ENCODE measurements around the gene SMPD2.
"Not testable (repeated sequence)": the region's sequence is repeated elsewhere in the genome, so short reads cannot be mapped to it uniquely, and the experiment has no call there.

The SMPD2 gene

DNA sequence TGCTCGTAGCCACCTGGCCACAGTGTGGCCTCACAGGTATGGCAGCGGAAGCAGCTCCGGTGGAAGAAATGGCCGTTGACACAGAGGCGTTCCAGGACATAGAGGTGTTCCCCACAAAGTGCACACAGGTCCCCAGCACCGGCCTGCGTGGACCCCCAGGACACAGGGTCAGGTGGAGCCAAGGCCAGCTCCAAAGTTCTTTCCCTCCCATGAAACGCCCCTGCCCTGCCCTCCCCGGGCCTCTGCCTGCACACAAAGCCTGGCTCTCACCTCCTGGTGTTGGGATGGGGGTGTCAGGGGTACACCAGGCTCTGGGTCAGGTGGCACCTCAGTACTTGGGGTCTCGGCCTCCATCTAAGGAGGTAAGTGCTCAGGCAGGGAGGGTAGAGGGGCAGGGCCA lies 6.6 kb downstream of the SMPD2 start:
- DNase-seq: no peak

DNA sequence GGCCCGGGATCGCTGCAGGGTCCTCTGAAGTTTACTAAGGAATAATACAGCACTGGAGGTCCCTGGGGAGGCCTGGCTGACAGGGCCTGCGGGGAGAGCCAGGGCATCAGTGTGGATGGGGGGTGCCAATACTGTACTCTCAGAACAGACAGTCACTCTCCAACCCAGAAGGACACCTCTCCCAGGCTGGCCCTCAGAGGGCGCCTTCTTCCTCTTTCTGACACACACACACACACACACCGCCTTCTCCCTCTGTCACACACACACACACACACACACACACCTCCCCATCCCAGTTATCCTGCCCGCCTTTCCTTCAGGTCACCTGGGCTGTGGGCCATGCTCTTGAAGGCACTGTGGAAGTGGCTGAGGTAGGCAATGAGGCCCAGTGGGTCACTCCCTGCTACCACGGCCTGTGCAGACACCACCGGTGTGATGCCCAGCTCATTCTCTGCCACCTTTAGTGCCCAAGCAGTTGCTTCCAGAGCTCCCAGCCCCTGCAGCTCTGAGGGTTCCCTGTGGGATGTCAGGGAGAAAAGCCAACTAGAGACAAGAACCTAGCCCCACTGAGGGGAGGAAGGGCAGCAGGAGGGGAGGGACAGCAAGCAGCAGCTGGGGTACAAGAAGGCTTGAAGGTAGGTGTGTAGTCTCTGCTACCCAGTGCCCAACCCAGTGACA lies 7.5 kb downstream of the SMPD2 start:
- no peak for DNase-seq

GRCh38 chr6:109448615-109449014 lies 8.1 kb downstream of the SMPD2 start:
- DNase-seq: no peak

- DNase-seq: no peak
Observed at GRCh38 chr6:109449064-109449794, 8.7 kb downstream of the SMPD2 start.

DNA sequence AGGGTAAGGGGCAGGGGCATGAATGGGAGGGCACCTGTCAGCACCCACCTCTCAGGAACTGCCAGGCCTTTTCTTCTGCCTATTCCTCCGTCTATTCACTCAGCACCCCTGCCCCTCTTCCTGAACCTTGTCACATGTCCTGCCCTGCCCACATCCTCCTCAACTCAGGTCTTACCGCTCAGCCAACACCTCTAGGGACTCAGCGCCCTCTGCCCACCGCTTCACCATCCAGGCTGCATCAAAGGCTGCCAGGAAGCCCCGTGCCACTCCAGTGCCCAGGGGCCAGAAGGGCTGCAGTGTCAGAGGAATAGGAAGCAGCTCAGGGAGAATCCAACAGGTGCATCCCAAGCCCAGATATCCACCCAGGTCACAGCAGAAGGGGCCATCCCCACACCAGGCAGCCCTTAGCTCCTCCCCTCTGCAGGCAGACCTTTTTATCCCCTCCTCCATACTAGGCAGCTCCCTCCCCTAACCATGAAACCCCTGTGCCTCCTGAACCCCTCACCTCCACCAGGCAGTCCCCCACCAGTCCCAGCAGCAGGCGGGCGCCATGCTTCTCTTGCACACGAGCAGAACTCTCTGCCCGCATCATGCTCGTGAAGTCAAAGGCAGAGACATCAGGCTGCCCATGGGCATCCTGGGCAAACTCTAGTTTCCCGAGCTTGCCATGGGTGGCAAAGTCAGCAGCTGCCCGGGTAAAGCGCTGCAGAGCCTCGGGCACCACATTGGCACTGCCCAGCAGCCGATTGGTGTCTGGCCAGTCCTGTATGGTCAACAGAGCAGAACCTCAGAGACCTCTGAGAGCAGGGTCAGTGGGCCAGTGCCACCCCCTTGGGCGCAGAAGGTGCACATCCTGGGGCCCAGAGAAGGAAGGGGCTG lies 9.5 kb downstream of the SMPD2 start:
- no peak for DNase-seq

DNA sequence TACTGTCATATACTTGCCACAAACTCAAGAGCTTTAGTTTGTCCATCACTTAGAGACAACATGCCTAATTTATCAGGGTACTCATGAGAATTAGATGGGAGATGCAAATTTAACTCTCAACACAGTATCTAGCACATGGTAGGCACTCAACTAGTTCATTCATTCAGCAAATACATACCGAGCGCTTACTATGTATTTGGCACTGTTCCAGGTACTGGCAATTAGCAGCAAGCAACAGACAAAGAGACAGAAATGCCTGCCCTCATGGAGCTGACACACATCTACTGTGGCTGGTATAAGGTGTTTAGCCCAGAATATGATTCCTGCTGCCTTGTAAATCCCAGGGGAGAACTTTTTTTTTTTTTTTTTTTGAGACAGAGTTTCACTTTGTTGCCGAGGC lies 10.3 kb downstream of the SMPD2 start:
- DNase-seq: no peak

DNA sequence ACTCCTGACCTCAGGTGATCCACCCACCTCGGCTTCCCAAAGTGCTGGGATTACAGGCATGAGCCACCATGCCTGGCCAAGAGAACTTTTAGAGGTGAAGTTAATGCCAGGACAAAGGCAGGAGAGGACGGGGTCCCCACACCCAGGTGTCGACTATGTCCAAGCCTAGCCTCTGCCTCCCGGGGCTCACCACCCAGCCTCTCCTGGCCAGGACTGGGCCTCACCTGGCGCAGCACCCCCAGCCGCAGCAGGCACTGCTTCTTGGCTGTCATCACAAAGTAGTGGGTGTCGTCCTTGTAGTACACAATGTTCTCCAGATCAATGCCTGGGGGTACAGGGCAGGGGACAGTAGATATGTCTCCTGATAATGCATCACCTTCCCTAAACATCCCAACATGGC lies 10.9 kb downstream of the SMPD2 start:
- DNase-seq: no peak

DNA sequence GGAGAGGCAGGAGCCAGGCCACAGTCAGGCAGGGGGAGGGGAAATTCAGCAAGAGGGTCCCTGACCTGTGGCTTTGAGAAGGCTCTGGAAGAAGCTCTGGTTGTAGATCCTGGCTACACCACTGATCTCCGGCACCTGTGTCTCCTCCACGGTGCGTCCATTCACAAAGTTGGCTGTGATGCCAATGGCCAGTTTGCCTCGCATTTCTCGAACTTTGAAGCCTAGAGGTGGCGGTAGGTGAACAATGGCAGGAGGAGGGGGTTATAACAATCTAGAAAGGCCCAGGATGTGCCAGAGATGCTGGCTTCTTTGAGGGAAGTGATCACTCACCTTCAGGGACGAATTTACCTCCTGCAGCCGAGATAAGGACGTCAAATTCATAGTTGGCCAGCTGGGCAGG lies 11.7 kb downstream of the SMPD2 start:
- DNase-seq: no peak

DNA sequence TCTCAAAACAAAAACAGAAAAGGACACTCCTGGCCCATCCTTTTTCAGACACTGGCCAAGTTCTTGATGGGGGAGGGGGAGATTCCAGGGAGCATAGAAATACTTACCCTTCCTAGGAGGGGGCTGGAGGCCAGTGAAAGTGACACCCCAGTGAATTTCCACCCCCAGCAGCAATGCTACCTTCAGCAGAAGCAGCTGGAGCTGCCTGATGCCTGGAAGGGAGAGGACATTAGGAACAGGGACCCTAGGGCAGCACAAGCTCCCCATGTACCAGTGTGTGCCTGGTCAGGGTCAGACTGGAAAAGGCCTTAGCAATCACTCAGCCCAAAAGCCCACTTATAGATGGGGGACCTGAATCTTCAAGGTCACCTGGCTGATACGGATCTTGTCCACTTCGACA lies 12.6 kb downstream of the SMPD2 start:
- no peak for DNase-seq

GRCh38 chr6:109453594-109454495 lies 13.3 kb downstream of the SMPD2 start:
- peak; percentile 51 for DNase-seq

DNA sequence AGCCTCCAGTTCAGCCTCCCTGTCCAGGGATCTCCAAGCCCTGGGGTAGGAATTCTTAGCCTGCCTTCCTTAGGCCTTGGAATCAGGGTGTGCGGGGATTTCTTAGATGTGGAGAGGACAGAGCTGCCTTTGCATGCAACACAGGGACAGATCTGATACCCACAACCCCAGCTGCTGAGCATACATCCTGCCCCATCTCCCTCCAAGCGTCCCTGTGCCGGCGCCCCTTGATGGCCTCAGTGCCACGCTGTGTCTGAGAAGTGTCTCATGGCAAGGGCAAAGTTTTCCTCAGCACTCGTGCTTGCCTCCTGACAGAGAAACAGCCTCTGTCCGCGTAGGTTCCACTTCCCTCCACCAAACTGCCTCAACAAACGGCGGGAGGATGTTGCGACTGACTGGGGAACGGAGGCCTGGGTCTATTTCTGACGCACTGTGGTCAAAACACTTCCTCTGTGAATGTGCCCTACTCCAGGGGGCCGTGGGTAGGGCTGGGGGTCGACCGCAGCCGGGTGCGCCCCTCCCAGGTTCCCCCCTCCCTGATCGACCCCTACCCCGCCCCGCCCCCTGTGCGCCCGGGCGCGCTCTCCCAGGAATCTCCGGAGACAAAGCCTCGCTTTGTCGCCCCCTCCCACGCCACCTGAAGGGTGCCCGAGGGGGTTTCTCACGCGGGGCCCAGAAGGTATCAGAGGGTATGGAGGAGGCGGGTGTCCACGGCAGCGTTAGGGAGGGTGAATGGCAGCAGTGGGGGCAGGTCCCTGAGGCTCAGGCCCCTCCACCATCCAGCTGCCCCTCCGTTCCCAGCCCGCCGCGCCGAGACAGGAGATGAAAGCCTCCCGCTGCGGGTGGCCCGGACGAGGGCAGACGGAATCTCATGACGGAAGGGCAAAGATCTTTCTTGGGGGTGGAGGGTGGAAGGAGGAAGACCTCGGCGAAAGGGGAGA lies 14.2 kb downstream of the SMPD2 start:
- DNase-seq: no peak

GRCh38 chr6:109455437-109456110 lies 15.1 kb downstream of the SMPD2 start, which contains the start of gene MICAL1:
Gene MICAL1, minus strand, starts transcription at chr6:109455772. Its CDS starts 1,576 bp downstream, at chr6:109454196.
- peak; percentile 64 for DNase-seq

GRCh38 chr6:109456111-109456583 lies 15.6 kb downstream of the SMPD2 start:
- DNase-seq: no peak

GRCh38 chr6:109456710-109457561 lies 16.4 kb downstream of the SMPD2 start:
- DNase-seq: no peak

- DNase-seq: no peak
Observed at GRCh38 chr6:109457562-109457996, 17.1 kb downstream of the SMPD2 start.

DNA sequence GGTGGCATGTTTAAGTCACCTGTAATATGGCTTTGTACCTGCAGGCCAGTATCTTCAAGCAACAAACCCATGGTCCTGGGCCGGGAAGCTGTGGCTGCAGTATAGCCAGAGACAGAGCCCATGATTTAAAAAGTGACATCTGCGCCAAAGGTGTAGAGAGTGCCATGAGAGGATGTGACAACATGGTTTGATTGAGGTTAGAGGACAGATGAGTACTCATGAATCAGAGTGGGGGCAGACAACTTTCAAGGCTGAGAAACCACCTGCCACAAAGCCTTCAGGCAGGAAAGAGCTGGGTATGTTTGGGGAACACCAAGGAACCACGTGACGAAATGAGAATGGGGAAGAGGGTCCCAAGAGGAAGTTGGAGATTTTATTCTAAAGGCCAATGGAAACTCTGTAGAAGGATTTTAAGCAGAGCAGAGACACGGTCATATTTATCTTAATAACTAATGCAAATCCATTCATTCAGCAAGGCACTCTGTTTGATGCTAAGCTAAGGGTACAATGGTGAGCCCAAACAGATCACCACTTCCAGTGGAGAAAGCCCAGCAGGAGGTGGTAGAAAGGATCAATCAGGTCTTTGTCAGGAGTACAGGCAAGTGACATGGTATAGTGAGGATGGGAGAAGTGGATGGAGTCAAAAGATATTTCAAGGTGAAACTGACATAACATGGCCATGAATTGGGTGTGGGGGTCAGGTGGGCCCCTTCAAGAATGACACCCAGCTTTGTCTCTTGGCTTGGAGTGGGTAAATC lies 18.4 kb downstream of the SMPD2 start:
- no peak for DNase-seq

DNA sequence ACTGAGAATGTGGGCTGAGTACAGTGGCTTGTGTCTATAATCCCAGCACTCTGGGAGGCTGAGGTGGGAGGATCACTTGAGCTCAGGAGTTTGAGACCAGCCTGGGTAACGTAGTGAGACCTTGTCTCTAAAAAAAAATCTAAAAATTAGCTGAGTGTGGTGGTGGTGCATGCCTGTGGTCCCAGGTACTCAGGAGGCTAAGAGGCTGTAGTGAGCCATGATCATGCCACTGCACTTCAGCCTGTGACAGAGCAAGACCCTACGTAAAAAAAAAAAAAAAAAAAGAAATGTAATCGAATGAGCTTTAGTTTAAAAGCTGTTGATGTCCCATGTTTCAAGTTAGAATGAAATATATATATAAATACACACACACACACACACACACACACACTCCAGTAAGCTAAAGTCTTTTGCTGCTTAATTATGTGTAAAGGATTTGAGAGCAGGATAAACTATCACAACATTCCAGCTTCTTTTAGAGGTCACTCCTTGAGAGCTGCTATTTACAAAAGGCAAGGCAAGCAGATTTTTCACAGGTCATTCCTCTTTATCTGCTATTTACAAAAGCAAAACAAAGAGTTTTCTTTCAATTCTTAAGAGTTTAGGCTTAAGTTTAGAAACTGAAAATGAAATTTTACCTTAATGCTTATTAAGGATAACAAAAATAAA lies 19.8 kb downstream of the SMPD2 start:
- DNase-seq: no peak

- DNase-seq: not testable (repeated sequence)
Observed at GRCh38 chr6:109461205-109461604, 20.7 kb downstream of the SMPD2 start.

Data from fibroblast of skin of right quadriceps (primary cell).